HG03442 (cell line): ENCODE results near the gene PTPN1.
A peak's percentile ranks its signal among the peaks of the same experiment; 100 is the strongest.
"Not testable (repeated sequence)": the region's sequence is repeated elsewhere in the genome, so short reads cannot be mapped to it uniquely, and the experiment has no call there.

Experiments used
- ATAC-seq: cut with Tn5 transposase; IDR thresholded peaks from one replicate; pipeline ENCODE4 v1.9.1; 2021; ENCODE audit warnings: mild to moderate bottlenecking, moderate library complexity; ENCODE audit not compliant: unreplicated experiment

PTPN1 gene

GRCh38 chr20:50552979-50553378, 42.8 kb downstream of the PTPN1 start:
- no peak for ATAC-seq

GRCh38 chr20:50554694-50555579, 44.8 kb downstream of the PTPN1 start:
- no peak for ATAC-seq

GRCh38 chr20:50555662-50556061, 45.5 kb downstream of the PTPN1 start:
- no peak for ATAC-seq

GRCh38 chr20:50557549-50558134, 47.5 kb downstream of the PTPN1 start:
- ATAC-seq: no peak

- no peak for ATAC-seq
Measured at GRCh38 chr20:50558483-50558925, 48.3 kb downstream of the PTPN1 start.

GRCh38 chr20:50559149-50559548, 49.0 kb downstream of the PTPN1 start:
- no peak for ATAC-seq

GRCh38 chr20:50559856-50560638, 49.9 kb downstream of the PTPN1 start:
- ATAC-seq: no peak

- no peak for ATAC-seq
Measured at GRCh38 chr20:50560867-50561266, 50.7 kb downstream of the PTPN1 start.

- no peak for ATAC-seq
Measured at GRCh38 chr20:50561379-50562078, 51.3 kb downstream of the PTPN1 start.

- ATAC-seq: no peak
Measured at GRCh38 chr20:50562262-50562701, 52.1 kb downstream of the PTPN1 start.

GRCh38 chr20:50563133-50563944, 53.2 kb downstream of the PTPN1 start:
- ATAC-seq: no peak

GRCh38 chr20:50565383-50565782, 55.2 kb downstream of the PTPN1 start:
- no peak for ATAC-seq

GRCh38 chr20:50565871-50566270, 55.7 kb downstream of the PTPN1 start:
- no peak for ATAC-seq

- no peak for ATAC-seq
Measured at GRCh38 chr20:50567860-50568548, 57.8 kb downstream of the PTPN1 start.

GRCh38 chr20:50568549-50568942, 58.4 kb downstream of the PTPN1 start:
- no peak for ATAC-seq

GRCh38 chr20:50569487-50569863, 59.3 kb downstream of the PTPN1 start:
- not testable (repeated sequence) for ATAC-seq

GRCh38 chr20:50569864-50570836, 60.0 kb downstream of the PTPN1 start:
- ATAC-seq: peak; percentile 72

- ATAC-seq: no peak
Measured at GRCh38 chr20:50571466-50571865, 61.3 kb downstream of the PTPN1 start.
